GM18870 (cell line): ENCODE results near the gene LMX1A.
A peak's percentile ranks its signal among the peaks of the same experiment; 100 is the strongest.

ENCODE experiments used
- ATAC-seq: cut with Tn5 transposase; IDR thresholded peaks from one replicate; pipeline ENCODE4 v1.9.1; 2021; ENCODE audit warnings: moderate library complexity; ENCODE audit not compliant: unreplicated experiment

The LMX1A gene

GRCh38 chr1:165355977-165356811 is at the start of gene LMX1A:
TSS of gene LMX1A (minus strand) at chr1:165356715. CDS start at chr1:165355559, 1,156 bp downstream.
- ATAC-seq: no peak

- ATAC-seq: peak; percentile 53
Measured at GRCh38 chr1:165403835-165404482, 47.4 kb upstream of the LMX1A start.

- ATAC-seq: no peak
Measured at GRCh38 chr1:165402517-165403111, 46.1 kb upstream of the LMX1A start.

GRCh38 chr1:165397944-165398343 is 41.4 kb upstream of the LMX1A start:
- ATAC-seq: no peak

GRCh38 chr1:165395901-165396300 is 39.4 kb upstream of the LMX1A start:
- ATAC-seq: no peak

- no peak for ATAC-seq
Measured at GRCh38 chr1:165395478-165395877, 39.0 kb upstream of the LMX1A start.

GRCh38 chr1:165392634-165393571 is 36.4 kb upstream of the LMX1A start:
- ATAC-seq: peak; percentile 90

- no peak for ATAC-seq
Measured at GRCh38 chr1:165389609-165390008, 33.1 kb upstream of the LMX1A start.

- no peak for ATAC-seq
Measured at GRCh38 chr1:165387961-165388360, 31.4 kb upstream of the LMX1A start.

GRCh38 chr1:165387505-165387904 is 31.0 kb upstream of the LMX1A start:
- ATAC-seq: no peak

GRCh38 chr1:165383599-165384405 is 27.3 kb upstream of the LMX1A start:
- no peak for ATAC-seq

- no peak for ATAC-seq
Measured at GRCh38 chr1:165383067-165383466, 26.6 kb upstream of the LMX1A start.

GRCh38 chr1:165381745-165382505 is 25.4 kb upstream of the LMX1A start:
- no peak for ATAC-seq

GRCh38 chr1:165376811-165377311 is 20.3 kb upstream of the LMX1A start:
- no peak for ATAC-seq

GRCh38 chr1:165376041-165376810 is 19.7 kb upstream of the LMX1A start:
- ATAC-seq: no peak

- no peak for ATAC-seq
Measured at GRCh38 chr1:165375623-165376022, 19.1 kb upstream of the LMX1A start.

- no peak for ATAC-seq
Measured at GRCh38 chr1:165371588-165372225, 15.2 kb upstream of the LMX1A start.
